Mesodermal cell (in vitro differentiated cells): ENCODE results near the gene SCN7A. TPM values are rescaled to one million over a fixed set of nuclear protein-coding genes. Genes with fewer than 3 reads are reported as not detected.
A peak's percentile ranks its signal among the peaks of the same experiment; 100 is the strongest.

ENCODE experiments used
- H3K27ac ChIP-seq: 2 replicates; pipeline ENCODE4 v1.7.0; 2013; ENCODE audit warnings: mild to moderate bottlenecking, low read depth, low read length, moderate library complexity; ENCODE audit not compliant: severe bottlenecking
- H3K36me3 ChIP-seq: 2 replicates; pipeline ENCODE4 v1.7.1; 2013; ENCODE audit warnings: mild to moderate bottlenecking, low read length, moderate library complexity; ENCODE audit not compliant: control insufficient read depth, insufficient read depth
- H3K4me1 ChIP-seq: one replicate; pipeline ENCODE4 v1.7.1; 2013; ENCODE audit warnings: mild to moderate bottlenecking, low read length; ENCODE audit not compliant: insufficient read depth, control insufficient read depth, poor library complexity, severe bottlenecking
- H3K4me3 ChIP-seq: 2 replicates; pipeline ENCODE4 v1.7.0; 2013; ENCODE audit warnings: low read length, control low read depth, mild to moderate bottlenecking; ENCODE audit not compliant: insufficient read depth, poor library complexity, severe bottlenecking; ENCODE audit errors: extremely low read depth
- H3K9me3 ChIP-seq: 2 replicates; pipeline ENCODE4 v1.7.1; 2013; ENCODE audit warnings: mild to moderate bottlenecking, low read length, moderate library complexity; ENCODE audit not compliant: control insufficient read depth
- WGBS, 2 experiments: methylation state at CpG; one replicate each; pipeline ENCODE4 v1.1.5; 2013; ENCODE audit warnings: missing lambda C conversion rate in 2 of 2; ENCODE audit not compliant: insufficient coverage in 2 of 2; 5-methylcytosine and 5-hydroxymethylcytosine counted together
- polyA plus RNA-seq, 2 experiments: library from polyadenylated mRNA; stranded (reverse); fragments of 50-300 nt; gene quantifications; one replicate each; pipeline ENCODE4 v1.2.3, GENCODE V29; 2013

Gene SCN7A
- 1.3 TPM for polyA plus RNA-seq (2013, experiment 1 of 2)
- 1.6 TPM for polyA plus RNA-seq (2013, experiment 2 of 2)

GRCh38 chr2:166494140-166494624, at the start of gene SCN7A:
Gene SCN7A (minus strand): TSS chr2:166494249. CDS start chr2:166477696, 16,553 bp downstream.
- WGBS, 2 experiments: 0 to 5% methylated on average over 4 to 16 of the region's 16 CpGs
- H3K4me3 ChIP-seq: peak within 1 kb of the TSS; percentile 8

GRCh38 chr2:166539340-166540162, 45.5 kb upstream of the SCN7A start:
- 4 to 7% methylated on average over 3 to 4 of the region's 9 CpGs for WGBS, 2 experiments

More at GRCh38 chr2:166494140-166494624, at the start of gene SCN7A:
- no peaks in the 10 kb centered on the region for H3K36me3 ChIP-seq
- H3K4me1 ChIP-seq: no peaks in the 10 kb centered on the region
- H3K27ac ChIP-seq: no peak within 1 kb of the TSS
- no peaks in the 10 kb centered on the region for H3K9me3 ChIP-seq

GRCh38 chr2:166536111-166536510, 42.1 kb upstream of the SCN7A start:
- Histone ChIP-seq H3K27ac (no peak overlapping the region), H3K4me1 (no peaks in the 10 kb centered on the region), H3K9me3 (no peaks in the 10 kb centered on the region), H3K4me3 (no peak overlapping the region), H3K36me3 (no peaks in the 10 kb centered on the region)
- 88 to 100% methylated on average over 2 of the region's 2 CpGs for WGBS, 2 experiments

More at GRCh38 chr2:166539340-166540162, 45.5 kb upstream of the SCN7A start:
- Histone ChIP-seq H3K27ac (no peak overlapping the region), H3K4me1 (no peaks in the 10 kb centered on the region), H3K9me3 (no peaks in the 10 kb centered on the region), H3K36me3 (no peaks in the 10 kb centered on the region), H3K4me3 (no peak overlapping the region)

DNA sequence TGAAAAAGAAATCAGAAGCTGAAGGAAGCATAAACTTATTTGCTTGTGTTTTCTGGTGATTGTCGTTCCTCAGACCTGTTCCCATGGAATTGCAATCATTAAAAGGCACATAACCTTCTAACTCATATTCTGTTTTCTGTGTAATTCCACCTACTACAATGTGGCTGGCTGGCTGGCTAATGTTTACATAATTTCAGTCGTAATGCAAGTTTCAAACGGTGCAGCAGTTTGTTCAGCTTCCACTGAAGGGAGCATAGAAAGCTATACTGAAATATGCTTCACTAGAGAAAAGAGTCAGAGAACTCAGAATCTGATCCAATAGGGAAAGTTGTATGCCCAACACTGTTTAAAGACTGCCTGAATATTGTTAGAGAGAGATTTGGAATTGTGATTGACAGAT, 27.1 kb upstream of the SCN7A start:
- H3K4me3 ChIP-seq: no peak overlapping the region
- H3K36me3 ChIP-seq: no peaks in the 10 kb centered on the region
- peaks cover 5% of the 10 kb centered on the region for H3K4me1 ChIP-seq
- no peaks in the 10 kb centered on the region for H3K9me3 ChIP-seq
- WGBS, 2 experiments: 78% methylated on average over 3 of the region's 3 CpGs; no CpG with 5 or more reads in 1 of the 2 experiments
- H3K27ac ChIP-seq: no peak overlapping the region

DNA sequence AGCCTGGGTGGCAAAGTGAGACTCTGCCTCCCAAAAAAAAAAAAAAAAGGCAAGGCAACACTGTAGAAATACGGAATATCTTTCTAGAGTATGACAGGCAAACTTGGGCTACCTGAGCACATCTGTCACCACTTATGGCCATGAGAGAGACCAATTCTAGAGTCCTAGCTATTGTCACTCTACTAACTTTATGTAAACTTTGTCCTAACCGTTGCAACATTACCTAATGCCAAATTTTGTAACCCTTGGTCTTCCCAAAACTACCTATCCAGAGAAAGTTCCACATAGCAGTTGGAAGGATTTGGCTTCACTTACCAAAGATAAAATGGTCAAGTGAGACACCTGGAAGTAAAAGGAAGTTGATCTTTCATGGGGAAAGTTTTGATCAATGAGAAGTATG, 26.6 kb upstream of the SCN7A start:
- peaks cover 5% of the 10 kb centered on the region for H3K4me1 ChIP-seq
- H3K27ac ChIP-seq: no peak overlapping the region
- no peaks in the 10 kb centered on the region for H3K9me3 ChIP-seq
- H3K4me3 ChIP-seq: no peak overlapping the region
- H3K36me3 ChIP-seq: no peaks in the 10 kb centered on the region
- WGBS, 2 experiments: 100% methylated on average over 1 of the region's 2 CpGs; no CpG with 5 or more reads in 1 of the 2 experiments

DNA sequence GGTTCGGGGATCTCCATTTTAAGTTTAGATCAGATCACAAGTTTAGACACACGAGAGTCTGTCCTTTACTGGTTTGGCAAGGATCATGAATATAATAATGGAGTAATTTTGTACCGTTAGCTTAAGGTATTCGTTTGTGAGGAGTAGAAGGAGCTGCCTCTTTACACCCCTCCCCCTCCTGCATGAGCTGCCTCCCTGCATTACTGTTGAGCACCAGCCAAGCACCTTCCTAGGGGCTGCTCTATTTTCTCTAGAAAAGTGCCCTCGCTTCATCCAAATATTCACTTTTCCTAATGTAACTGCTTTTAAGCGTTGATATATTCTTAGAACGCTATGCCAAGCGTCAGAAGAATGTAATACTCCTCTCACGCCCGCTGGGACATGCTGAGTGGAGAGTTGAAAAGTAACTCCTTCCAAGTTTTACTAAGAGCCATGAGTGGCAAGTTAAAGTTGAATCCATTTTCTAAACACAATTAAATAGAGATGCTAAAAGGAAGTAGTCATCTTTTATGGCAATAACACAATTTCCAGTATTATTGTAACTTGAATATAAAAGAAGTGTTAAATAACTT, 25.4 kb upstream of the SCN7A start:
- WGBS, 2 experiments: 81 to 100% methylated on average over 1 to 3 of the region's 10 CpGs
- no peaks in the 10 kb centered on the region for H3K9me3 ChIP-seq
- no peaks in the 10 kb centered on the region for H3K36me3 ChIP-seq
- H3K4me1 ChIP-seq: peaks cover 5% of the 10 kb centered on the region
- no peak overlapping the region for H3K27ac ChIP-seq
- no peak overlapping the region for H3K4me3 ChIP-seq

DNA sequence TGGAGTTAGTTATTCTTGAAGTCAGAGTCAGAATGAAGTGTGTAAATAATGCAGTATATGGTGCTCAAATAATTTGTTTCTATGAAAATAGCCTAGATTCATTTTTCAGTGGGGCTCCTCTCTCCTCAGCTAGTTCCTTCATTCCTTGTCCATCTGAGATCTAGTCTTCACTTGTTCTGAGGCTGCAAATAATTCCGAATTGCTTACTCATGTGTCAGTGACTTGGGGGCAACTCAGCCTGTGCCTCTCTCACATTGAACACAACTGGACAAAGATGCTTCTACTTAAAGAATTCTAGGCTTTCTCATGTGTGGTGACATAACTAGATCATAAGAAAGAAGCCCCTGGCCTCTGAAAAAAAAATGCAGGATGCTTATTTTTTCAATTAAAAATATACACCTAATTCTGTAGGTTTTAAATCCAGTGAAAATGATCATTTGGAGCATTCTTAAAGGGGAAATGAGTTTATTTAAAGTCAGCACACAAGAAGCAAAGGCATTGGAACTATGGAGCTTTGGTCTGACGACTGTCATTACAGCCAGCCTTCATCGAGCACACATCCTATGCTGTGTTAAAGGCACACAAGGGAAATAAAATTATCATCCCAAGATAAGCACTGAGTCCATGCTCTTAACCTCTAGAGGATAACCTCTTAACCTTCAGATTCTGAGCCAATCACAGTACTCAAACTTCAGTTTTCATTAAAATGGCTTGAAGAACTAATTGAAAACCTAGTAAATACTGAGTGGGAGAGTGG, 24.8 kb upstream of the SCN7A start:
- no peak overlapping the region for H3K27ac ChIP-seq

DNA sequence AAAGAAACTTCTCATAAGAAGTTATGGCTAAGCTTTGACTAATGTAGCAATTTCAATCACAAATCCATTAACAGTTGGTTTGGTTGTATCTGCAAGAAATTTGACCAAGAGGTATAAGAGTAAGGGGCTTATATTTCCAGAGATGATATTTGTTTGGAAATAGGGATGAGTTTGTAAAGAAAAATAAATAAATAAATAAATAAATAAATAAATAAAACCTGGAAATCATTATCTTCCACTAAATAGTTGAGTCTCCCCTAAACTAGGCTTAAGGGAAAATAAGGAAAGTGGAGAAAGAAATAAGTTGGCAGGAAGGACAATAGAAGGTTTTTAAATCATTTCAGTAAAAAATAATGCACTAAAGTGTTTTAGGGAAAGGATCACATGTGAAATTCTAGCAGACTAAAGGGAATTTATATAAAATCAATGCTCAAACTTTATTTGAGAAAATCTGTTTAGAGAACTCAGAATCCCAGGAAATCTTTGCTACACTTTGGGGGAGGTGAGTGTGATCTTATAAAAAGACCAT, 23.5 kb upstream of the SCN7A start:
- Histone ChIP-seq H3K4me3 (no peak overlapping the region), H3K36me3 (no peaks in the 10 kb centered on the region), H3K9me3 (no peaks in the 10 kb centered on the region), H3K4me1 (peaks cover 5% of the 10 kb centered on the region), H3K27ac (no peak overlapping the region)

More for the DNA sequence above, 24.8 kb upstream of the SCN7A start:
- Histone ChIP-seq H3K4me3 (no peak overlapping the region), H3K4me1 (peaks cover 5% of the 10 kb centered on the region), H3K36me3 (no peaks in the 10 kb centered on the region), H3K9me3 (no peaks in the 10 kb centered on the region)
- 72 to 86% methylated on average over 1 to 2 of the region's 3 CpGs for WGBS, 2 experiments

GRCh38 chr2:166516712-166517303, 22.8 kb upstream of the SCN7A start:
- Histone ChIP-seq H3K9me3 (no peaks in the 10 kb centered on the region), H3K27ac (no peak overlapping the region), H3K4me1 (peaks cover 5% of the 10 kb centered on the region), H3K4me3 (no peak overlapping the region), H3K36me3 (no peaks in the 10 kb centered on the region)
- WGBS, 2 experiments: 0% methylated on average over 1 of the region's 2 CpGs; no CpG with 5 or more reads in 1 of the 2 experiments

DNA sequence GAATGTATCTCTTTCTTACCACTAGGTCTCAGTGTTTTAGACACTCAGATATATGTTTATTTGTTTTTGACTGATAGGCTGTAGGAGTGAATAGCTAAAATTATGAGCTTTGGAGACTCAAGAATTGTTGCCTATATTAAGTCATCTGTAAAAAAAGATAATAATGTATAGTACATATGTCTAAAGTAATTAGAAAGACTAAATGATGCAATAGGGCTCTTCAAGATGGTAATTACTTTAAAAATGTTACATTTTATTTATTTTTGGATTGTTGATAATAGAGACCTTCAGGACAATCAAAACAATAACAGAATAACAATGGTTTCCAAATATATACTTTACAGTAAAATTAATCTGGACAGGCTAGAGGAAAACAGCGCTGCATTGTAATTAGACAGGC, 19.9 kb upstream of the SCN7A start:
- peaks cover under 1% of the 10 kb centered on the region for H3K4me1 ChIP-seq
- no peaks in the 10 kb centered on the region for H3K36me3 ChIP-seq
- 83% methylated on average over 1 of the region's 1 CpG; no CpG with 5 or more reads in 1 of the 2 experiments for WGBS, 2 experiments
- no peak overlapping the region for H3K27ac ChIP-seq
- H3K9me3 ChIP-seq: no peaks in the 10 kb centered on the region
- H3K4me3 ChIP-seq: no peak overlapping the region
